IPS DF 6.9 (cell line): ENCODE data around the gene LRRC71.

Experiments used
- DNase-seq: peaks from one replicate; pipeline ENCODE4 v3.0.0-alpha.2; 2013; ENCODE audit warnings: low read depth, low spot score
- H3K27ac ChIP-seq: one replicate; pipeline ENCODE4 v1.5.1; 2013; ENCODE audit warnings: low read length, control low read depth
- H3K27me3 ChIP-seq: 2 replicates; pipeline ENCODE4 v1.6.1; 2013; ENCODE audit warnings: mild to moderate bottlenecking, low read length; ENCODE audit not compliant: control insufficient read depth, insufficient read depth
- H3K36me3 ChIP-seq: 2 replicates; pipeline ENCODE4 v1.6.1; 2013; ENCODE audit warnings: low read length; ENCODE audit not compliant: control insufficient read depth, insufficient read depth
- H3K4me1 ChIP-seq: 2 replicates; pipeline ENCODE4 v1.6.1; 2013; ENCODE audit warnings: low read length; ENCODE audit not compliant: control insufficient read depth, insufficient read depth
- H3K4me3 ChIP-seq: 2 replicates; pipeline ENCODE4 v1.5.1; 2013; ENCODE audit warnings: mild to moderate bottlenecking, low read length
- H3K9me3 ChIP-seq: 2 replicates; pipeline ENCODE4 v1.6.1; 2013; ENCODE audit warnings: low read length, inconsistent platforms; ENCODE audit not compliant: control insufficient read depth, insufficient read depth
- WGBS: extraction: QIAGEN DNeasy Blood & Tissue Kit; methylation state at CpG from one replicate; pipeline ENCODE4 v1.1.7; 2013; ENCODE audit warnings: mixed read lengths, missing lambda C conversion rate; ENCODE audit not compliant: insufficient read length, insufficient coverage; 5-methylcytosine and 5-hydroxymethylcytosine counted together

Gene LRRC71

GRCh38 chr1:156964441-156964840 is 44.0 kb downstream of the LRRC71 start:
- no peaks in the 10 kb centered on the region for H3K4me1 ChIP-seq
- no peak for DNase-seq
- H3K36me3 ChIP-seq: peaks cover 17% of the 10 kb centered on the region; the same call in 1 of the 2 replicates
- no peaks in the 10 kb centered on the region for H3K27me3 ChIP-seq
- no peaks in the 10 kb centered on the region for H3K9me3 ChIP-seq
- H3K27ac ChIP-seq: no peak overlapping the region
- no peak overlapping the region for H3K4me3 ChIP-seq
- WGBS: no CpG with 5 or more reads among the region's 2 CpGs

- Histone ChIP-seq H3K27me3 (no peaks in the 10 kb centered on the region), H3K36me3 (no peaks in the 10 kb centered on the region; the same call in 1 of the 2 replicates), H3K9me3 (no peaks in the 10 kb centered on the region), H3K4me3 (no peak overlapping the region), H3K4me1 (no peaks in the 10 kb centered on the region), H3K27ac (no peak overlapping the region)
- no CpG with 5 or more reads among the region's 3 CpGs for WGBS
- DNase-seq: no peak
Measured at GRCh38 chr1:156969496-156969895, 49.1 kb downstream of the LRRC71 start.

GRCh38 chr1:156970017-156970416 is 49.6 kb downstream of the LRRC71 start:
- Histone ChIP-seq H3K9me3 (no peaks in the 10 kb centered on the region), H3K27ac (no peak overlapping the region), H3K4me1 (peaks cover 1% of the 10 kb centered on the region; the same call in 1 of the 2 replicates), H3K36me3 (no peaks in the 10 kb centered on the region; the same call in 1 of the 2 replicates), H3K27me3 (no peaks in the 10 kb centered on the region), H3K4me3 (no peak overlapping the region)
- WGBS: no CpG with 5 or more reads among the region's 3 CpGs
- DNase-seq: no peak

GRCh38 chr1:156973417-156973816 is 53.0 kb downstream of the LRRC71 start:
- Histone ChIP-seq H3K27ac (no peak overlapping the region), H3K4me1 (peaks cover 1% of the 10 kb centered on the region; the same call in 1 of the 2 replicates), H3K27me3 (no peaks in the 10 kb centered on the region), H3K9me3 (no peaks in the 10 kb centered on the region), H3K4me3 (no peak overlapping the region), H3K36me3 (peaks cover 2% of the 10 kb centered on the region; the same call in 1 of the 2 replicates)
- no peak for DNase-seq
- WGBS: no CpG with 5 or more reads among the region's 2 CpGs

- H3K4me3 ChIP-seq: no peak overlapping the region
- peaks cover 1% of the 10 kb centered on the region; the same call in 1 of the 2 replicates for H3K4me1 ChIP-seq
- H3K9me3 ChIP-seq: no peaks in the 10 kb centered on the region
- H3K27ac ChIP-seq: no peak overlapping the region
- no peak for DNase-seq
- WGBS: no CpG with 5 or more reads among the region's 2 CpGs
- peaks cover 3% of the 10 kb centered on the region; the same call in 1 of the 2 replicates for H3K36me3 ChIP-seq
- no peaks in the 10 kb centered on the region for H3K27me3 ChIP-seq
Measured at GRCh38 chr1:156975084-156975483, 54.7 kb downstream of the LRRC71 start.

GRCh38 chr1:156980551-156980950 is 60.1 kb downstream of the LRRC71 start:
- H3K9me3 ChIP-seq: no peaks in the 10 kb centered on the region
- no peaks in the 10 kb centered on the region for H3K27me3 ChIP-seq
- no peak overlapping the region for H3K27ac ChIP-seq
- WGBS: no CpG with 5 or more reads among the region's 4 CpGs
- H3K36me3 ChIP-seq: peaks cover 5% of the 10 kb centered on the region; the same call in 1 of the 2 replicates
- no peaks in the 10 kb centered on the region for H3K4me1 ChIP-seq
- H3K4me3 ChIP-seq: no peak overlapping the region
- no peak for DNase-seq
